HEK293 (cell line): ENCODE data around the gene KCNT1.

Experiments used
- CTCF ChIA-PET: fragments of 350-600 bp; formaldehyde crosslinking; extraction: SDS; loops from one replicate; lab custom pipeline; 2021; ENCODE audit warnings: antibody characterized with exemption; lab: Yijun Ruan, JAX
- POLR2A ChIA-PET: fragments of 300-600 bp; formaldehyde crosslinking; extraction: SDS; loops from one replicate; lab custom pipeline; 2020; ENCODE audit warnings: antibody characterized with exemption, inconsistent platforms; lab: Yijun Ruan, JAX
- H3K27ac ChIP-seq: fragments of 200-500 bp; sonication (Bioruptor generic); 2 replicates; pipeline ENCODE4 v1.5.1; 2014; ENCODE audit warnings: low read depth, low read length, control low read depth, inconsistent platforms; ENCODE audit errors: extremely low read depth
- H3K36me3 ChIP-seq, 2 experiments: fragments of 200-500 bp in 1 of 2; sonication (Bioruptor generic) in 1 of 2; 1 replicate in 1 of 2; 2 replicates in 1 of 2; pipeline ENCODE4 v1.5.1; 2014 to 2017; ENCODE audit warnings: inconsistent platforms in 2 of 2, low read length in 2 of 2; ENCODE audit not compliant: control insufficient read depth in 2 of 2, insufficient read depth in 1 of 2
- H3K4me1 ChIP-seq: fragments of 200-500 bp; sonication (Bioruptor generic); 2 replicates; pipeline ENCODE4 v1.5.1; 2014; ENCODE audit warnings: mild to moderate bottlenecking, low read length, inconsistent platforms; ENCODE audit not compliant: control insufficient read depth, insufficient read depth
- H3K4me3 ChIP-seq: 2 replicates; pipeline ENCODE4 v1.5.1; 2011; ENCODE audit warnings: low read depth, mild to moderate bottlenecking, control low read depth, low read length, moderate library complexity
- H3K9me3 ChIP-seq: fragments of 200-500 bp; sonication (Bioruptor generic); 2 replicates; pipeline ENCODE4 v1.5.1; 2014; ENCODE audit warnings: low read depth, low read length, inconsistent platforms; ENCODE audit not compliant: control insufficient read depth, insufficient read depth
- GFI1B ChIP-seq: fragments of 450-650 bp; formaldehyde crosslinking; IDR thresholded peaks from 2 replicates; pipeline ENCODE4 v1.5.1; 2016; ENCODE audit warnings: missing biosample characterization, missing genetic modification characterization
- HOXC10 ChIP-seq: sonication (generic); formaldehyde crosslinking; IDR thresholded peaks from 2 replicates; pipeline ENCODE4 v1.8.1; 2023; ENCODE audit warnings: mild to moderate bottlenecking, missing genetic modification reagents
- IKZF3 ChIP-seq: fragments of 450-650 bp; IDR thresholded peaks from 2 replicates; pipeline ENCODE4 v1.5.0; 2018; ENCODE audit warnings: missing biosample characterization, mild to moderate bottlenecking, missing genetic modification characterization, moderate library complexity
- KLF10 ChIP-seq: fragments of 450-650 bp; IDR thresholded peaks from 2 replicates; pipeline ENCODE4 v1.5.1; 2018; ENCODE audit warnings: missing biosample characterization, mild to moderate bottlenecking, missing genetic modification characterization
- ZBTB11 ChIP-seq: fragments of 450-650 bp; formaldehyde crosslinking; conservative IDR thresholded peaks from 2 replicates; pipeline ENCODE4 v1.5.1; 2016; ENCODE audit warnings: low read depth, missing biosample characterization, missing genetic modification characterization
- ZBTB26 ChIP-seq: fragments of 450-650 bp; formaldehyde crosslinking; optimal IDR thresholded peaks from 2 replicates; pipeline ENCODE3; 2016; ENCODE audit warnings: missing biosample characterization, mild to moderate bottlenecking, missing genetic modification characterization
- ZFHX2 ChIP-seq: fragments of 450-650 bp; formaldehyde crosslinking; conservative IDR thresholded peaks from 2 replicates; pipeline ENCODE4 v1.5.1; 2016; ENCODE audit warnings: missing biosample characterization, missing genetic modification characterization
- ZNF140 ChIP-seq: fragments of 450-650 bp; formaldehyde crosslinking; IDR thresholded peaks from 2 replicates; pipeline ENCODE4 v1.5.1; 2016; ENCODE audit warnings: missing biosample characterization, missing genetic modification characterization
- ZNF23 ChIP-seq: fragments of 450-650 bp; formaldehyde crosslinking; IDR thresholded peaks from 2 replicates; pipeline ENCODE4 v1.5.1; 2016; ENCODE audit warnings: missing biosample characterization, missing genetic modification characterization, borderline replicate concordance
- ZNF366 ChIP-seq: fragments of 450-650 bp; formaldehyde crosslinking; conservative IDR thresholded peaks from 2 replicates; pipeline ENCODE4 v1.5.1; 2016; ENCODE audit warnings: missing biosample characterization, missing genetic modification characterization
- ZNF549 ChIP-seq: fragments of 450-650 bp; IDR thresholded peaks from 2 replicates; pipeline ENCODE4 v1.5.1; 2018; ENCODE audit warnings: missing biosample characterization, missing genetic modification characterization, mild to moderate bottlenecking, inconsistent platforms, moderate library complexity
- ZNF621 ChIP-seq: fragments of 450-650 bp; formaldehyde crosslinking; IDR thresholded peaks from 2 replicates; pipeline ENCODE4 v1.5.1; 2017; ENCODE audit warnings: missing biosample characterization, missing genetic modification characterization
- ZNF623 ChIP-seq: fragments of 450-650 bp; formaldehyde crosslinking; IDR thresholded peaks from 2 replicates; pipeline ENCODE4 v1.5.1; 2016; ENCODE audit warnings: missing biosample characterization, missing genetic modification characterization
- ZNF701 ChIP-seq: fragments of 450-650 bp; formaldehyde crosslinking; IDR thresholded peaks from 2 replicates; pipeline ENCODE4 v1.5.1; 2016; ENCODE audit warnings: missing biosample characterization, missing genetic modification characterization
- ZNF707 ChIP-seq: fragments of 450-650 bp; formaldehyde crosslinking; IDR thresholded peaks from 2 replicates; pipeline ENCODE4 v1.5.1; 2016; ENCODE audit warnings: missing biosample characterization, missing genetic modification characterization
- ZNF777 ChIP-seq: fragments of 450-650 bp; formaldehyde crosslinking; IDR thresholded peaks from 2 replicates; pipeline ENCODE4 v1.5.1; 2017; ENCODE audit warnings: missing biosample characterization, missing genetic modification characterization, borderline replicate concordance
- ZNF791 ChIP-seq: fragments of 450-650 bp; formaldehyde crosslinking; IDR thresholded peaks from 2 replicates; pipeline ENCODE4 v1.5.1; 2016; ENCODE audit warnings: missing biosample characterization, missing genetic modification characterization
- ZNF792 ChIP-seq: fragments of 450-650 bp; formaldehyde crosslinking; IDR thresholded peaks from 2 replicates; pipeline ENCODE4 v1.5.1; 2016; ENCODE audit warnings: missing biosample characterization, missing genetic modification characterization
- ZNF837 ChIP-seq: fragments of 450-650 bp; formaldehyde crosslinking; IDR thresholded peaks from 2 replicates; pipeline ENCODE4 v1.5.1; 2016; ENCODE audit warnings: missing biosample characterization, missing genetic modification characterization
- ZSCAN30 ChIP-seq: fragments of 450-650 bp; IDR thresholded peaks from 2 replicates; pipeline ENCODE4 v1.5.1; 2018; ENCODE audit warnings: missing biosample characterization, mild to moderate bottlenecking, missing genetic modification characterization, moderate library complexity
- ZSCAN4 ChIP-seq: fragments of 450-650 bp; formaldehyde crosslinking; IDR thresholded peaks from 2 replicates; pipeline ENCODE4 v1.5.1; 2017; ENCODE audit warnings: missing biosample characterization, missing genetic modification characterization
- ZXDB ChIP-seq: fragments of 450-650 bp; formaldehyde crosslinking; IDR thresholded peaks from 2 replicates; pipeline ENCODE4 v1.5.1; 2016; ENCODE audit warnings: missing biosample characterization, missing genetic modification characterization

Gene KCNT1

GRCh38 chr9:135821733-135822373, 119.9 kb downstream of the KCNT1 start:
- Histone ChIP-seq H3K9me3 (no peaks in the 10 kb centered on the region), H3K27ac (no peak overlapping the region), H3K4me3 (no peak overlapping the region), H3K4me1 (no peaks in the 10 kb centered on the region), H3K36me3 (peaks cover 4 to 81% of the 10 kb centered on the region in 2 experiments; a peak in 2 of 3 replicates)
- POLR2A ChIA-PET: no interaction called here
- TF ChIP-seq ZNF23 (tag by site-specific recombination) (no peak), ZNF777 (tag by site-specific recombination) (no peak), GFI1B (tag by site-specific recombination) (no peak), ZNF366 (tag by site-specific recombination) (no peak), ZBTB26 (no peak), ZNF549 (tag by site-specific recombination) (no peak), HOXC10 (no peak), ZFHX2 (no peak), ZNF701 (no peak)
- CTCF ChIA-PET: interaction anchor here (0.5 kb wide), 1 partner anchor 735 kb away, joined by 4 read pairs; no protein-coding TSS in a partner anchor

GRCh38 chr9:135822374-135822755, 120.4 kb downstream of the KCNT1 start:
- CTCF ChIA-PET: no interaction called here
- POLR2A ChIA-PET: no interaction called here
- TF ChIP-seq KLF10 (tag by site-specific recombination) (no peak), ZSCAN30 (no peak), ZNF366 (tag by site-specific recombination) (no peak), ZNF623 (tag by site-specific recombination) (no peak)
- H3K27ac ChIP-seq: no peak overlapping the region
- no peaks in the 10 kb centered on the region for H3K9me3 ChIP-seq
- H3K4me3 ChIP-seq: no peak overlapping the region
- peaks cover 4 to 78% of the 10 kb centered on the region in 2 experiments; a peak in 2 of 3 replicates for H3K36me3 ChIP-seq
- H3K4me1 ChIP-seq: no peaks in the 10 kb centered on the region

- peaks cover 4 to 72% of the 10 kb centered on the region in 2 experiments; a peak in 2 of 3 replicates for H3K36me3 ChIP-seq
- no peaks in the 10 kb centered on the region for H3K9me3 ChIP-seq
- H3K27ac ChIP-seq: no peak overlapping the region
- ChIA-PET POLR2A (no interaction called here), CTCF (interaction anchor here (1.1 kb wide), 1 partner anchor 25 kb away, joined by 5 read pairs; no protein-coding TSS in a partner anchor)
- no peak for TF ChIP-seq ZNF791 (tag by site-specific recombination)
- TF ChIP-seq ZSCAN4 (tag by site-specific recombination): no peak
- no peak for TF ChIP-seq ZNF792
- no peak for TF ChIP-seq ZNF549 (tag by site-specific recombination)
- no peak for TF ChIP-seq IKZF3 (tag by site-specific recombination)
- TF ChIP-seq ZNF707 (tag by site-specific recombination): no peak
- TF ChIP-seq ZBTB11: no peak
- TF ChIP-seq ZNF837: no peak
- no peak for TF ChIP-seq ZNF621 (tag by site-specific recombination)
- no peak for TF ChIP-seq ZXDB (tag by site-specific recombination)
- no peak for TF ChIP-seq ZNF140 (tag by site-specific recombination)
- no peak overlapping the region for H3K4me3 ChIP-seq
- H3K4me1 ChIP-seq: no peaks in the 10 kb centered on the region
Observed at GRCh38 chr9:135823036-135823435, 121.1 kb downstream of the KCNT1 start.
